SH-SY5Y (cell line): ENCODE measurements around the gene ANKRD39.

Source experiments
- GATA2 ChIP-seq: IDR thresholded peaks from 2 replicates; pipeline ENCODE4 v1.6.1; 2011; ENCODE audit warnings: mild to moderate bottlenecking, low read depth, low read length
- GATA3 ChIP-seq: IDR thresholded peaks from 2 replicates; pipeline ENCODE4 v1.6.1; 2011; ENCODE audit warnings: low read depth, mild to moderate bottlenecking, low read length, moderate library complexity

DNA sequence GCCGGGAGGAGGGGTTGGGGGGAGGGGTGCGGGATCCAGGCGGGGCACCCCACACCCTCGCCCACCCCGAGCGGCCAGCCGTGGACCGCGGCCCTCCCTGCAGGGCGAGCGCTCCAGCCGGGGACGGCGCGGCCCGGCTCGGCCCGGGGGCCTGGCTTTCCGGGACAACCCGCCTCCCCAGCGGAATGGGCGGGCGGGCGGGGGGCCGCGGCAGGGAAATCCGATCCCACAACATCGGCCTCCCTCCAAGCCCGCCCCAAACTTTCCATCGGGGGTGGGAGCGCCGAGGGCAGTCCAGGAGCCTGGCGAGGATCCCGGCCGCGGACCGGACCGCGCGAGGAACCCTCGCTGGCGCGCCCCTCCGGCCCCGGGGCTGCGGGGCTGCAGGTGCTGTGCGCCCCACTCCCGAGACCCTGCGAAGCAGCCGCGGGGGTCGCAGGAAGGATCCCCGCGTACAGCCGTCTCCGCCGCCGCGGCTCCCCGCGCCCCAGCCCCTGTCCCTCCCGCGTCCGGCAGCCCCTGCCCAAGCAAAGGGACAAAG lies 11.5 kb upstream of the ANKRD39 start:
- TF ChIP-seq GATA2, result no peak
- TF ChIP-seq GATA3, result no peak
